Measurements from ENCODE around the gene TCEANC.

TCEANC gene

DNA sequence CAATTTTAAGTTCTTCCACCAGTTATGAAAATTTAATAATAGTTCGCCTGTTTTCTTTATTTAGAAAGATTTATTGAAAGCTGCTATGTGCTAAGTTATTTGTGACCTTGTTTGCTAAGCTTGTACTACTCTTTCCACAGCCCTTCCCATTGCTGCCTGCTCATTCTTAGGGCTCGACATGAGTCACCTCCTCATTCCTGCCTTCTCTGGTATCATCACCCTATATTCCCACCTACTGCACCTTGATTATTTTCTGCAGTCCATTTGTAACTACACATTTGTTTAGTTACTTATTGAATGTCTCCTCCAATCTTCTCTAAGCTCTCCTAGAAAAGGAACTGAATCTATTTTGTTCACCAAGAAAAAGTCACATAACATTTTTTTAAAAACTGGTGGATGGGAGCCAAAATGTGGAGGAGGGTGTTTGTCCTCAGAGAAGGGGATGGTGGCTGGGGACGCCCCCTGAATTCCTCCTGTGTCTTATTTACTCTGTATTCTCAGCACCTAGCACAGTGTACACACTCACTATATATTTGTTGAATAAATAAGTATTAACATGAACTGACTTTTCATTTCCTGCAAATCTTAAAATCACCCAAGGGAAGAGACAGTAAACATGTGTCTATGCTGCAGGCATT, 32.3 kb downstream of the TCEANC start:
- no peak overlapping the region for H3K4me3 ChIP-seq (ENCODE audit: low read length)
- TF ChIP-seq, protein P1, sequence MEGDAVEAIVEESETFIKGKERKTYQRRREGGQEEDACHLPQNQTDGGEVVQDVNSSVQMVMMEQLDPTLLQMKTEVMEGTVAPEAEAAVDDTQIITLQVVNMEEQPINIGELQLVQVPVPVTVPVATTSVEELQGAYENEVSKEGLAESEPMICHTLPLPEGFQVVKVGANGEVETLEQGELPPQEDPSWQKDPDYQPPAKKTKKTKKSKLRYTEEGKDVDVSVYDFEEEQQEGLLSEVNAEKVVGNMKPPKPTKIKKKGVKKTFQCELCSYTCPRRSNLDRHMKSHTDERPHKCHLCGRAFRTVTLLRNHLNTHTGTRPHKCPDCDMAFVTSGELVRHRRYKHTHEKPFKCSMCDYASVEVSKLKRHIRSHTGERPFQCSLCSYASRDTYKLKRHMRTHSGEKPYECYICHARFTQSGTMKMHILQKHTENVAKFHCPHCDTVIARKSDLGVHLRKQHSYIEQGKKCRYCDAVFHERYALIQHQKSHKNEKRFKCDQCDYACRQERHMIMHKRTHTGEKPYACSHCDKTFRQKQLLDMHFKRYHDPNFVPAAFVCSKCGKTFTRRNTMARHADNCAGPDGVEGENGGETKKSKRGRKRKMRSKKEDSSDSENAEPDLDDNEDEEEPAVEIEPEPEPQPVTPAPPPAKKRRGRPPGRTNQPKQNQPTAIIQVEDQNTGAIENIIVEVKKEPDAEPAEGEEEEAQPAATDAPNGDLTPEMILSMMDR (conservative IDR thresholded peaks at IDR 0.05; ENCODE audit: low read length): no peak
- no peak for DNase-seq (ENCODE audit: low read depth)

DNA sequence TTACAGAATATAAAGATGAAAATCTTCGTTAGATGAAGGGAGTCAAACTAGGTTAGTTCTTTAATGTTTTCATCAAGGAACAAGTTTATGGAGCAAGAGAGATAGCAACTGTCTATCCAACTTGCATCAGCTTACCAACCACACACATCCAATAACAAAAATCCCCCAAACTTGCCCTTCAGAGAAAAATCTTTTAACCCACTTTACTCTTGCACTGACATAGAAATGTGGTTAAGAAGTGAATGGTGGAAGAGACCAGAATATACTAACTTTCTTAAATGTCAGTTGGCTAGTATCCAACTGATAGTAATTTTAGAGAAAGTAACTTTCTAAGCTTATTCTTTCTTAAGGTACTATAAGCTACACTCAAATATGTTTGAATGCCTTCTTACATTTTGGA, 34.3 kb downstream of the TCEANC start:
- no peak overlapping the region for H3K4me3 ChIP-seq (ENCODE audit: low read length)
- TF ChIP-seq, protein P1 (conservative IDR thresholded peaks at IDR 0.05; ENCODE audit: low read length): no peak
- no peak for DNase-seq (ENCODE audit: low read depth)

DNA sequence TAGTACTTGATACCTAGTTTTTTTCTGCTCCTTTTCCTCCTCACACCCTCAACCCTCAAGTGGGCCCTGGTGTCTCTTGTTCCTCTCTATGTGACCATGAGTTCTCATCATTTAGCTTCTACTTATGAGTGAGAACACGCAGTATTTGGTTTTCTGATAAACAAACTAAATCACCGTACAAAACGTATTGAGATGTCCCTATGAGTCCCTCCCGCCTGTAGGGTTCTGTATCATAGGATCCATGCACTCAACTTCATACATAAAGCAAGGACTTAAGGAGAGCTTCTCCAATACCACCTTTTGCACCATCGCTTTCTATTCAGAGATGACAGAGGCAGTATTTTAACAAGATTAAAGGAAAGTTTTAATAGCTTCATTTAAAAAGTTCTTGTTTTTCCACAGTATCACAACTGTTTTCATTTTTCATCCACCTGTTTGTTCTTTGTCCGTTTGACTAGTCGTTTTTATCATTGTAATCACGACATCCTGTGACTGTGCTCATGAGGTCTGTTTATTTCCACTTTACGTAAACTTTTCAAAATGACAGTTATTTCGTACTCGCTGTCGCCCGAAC, 35.5 kb downstream of the TCEANC start:
- TF ChIP-seq, protein P1 (conservative IDR thresholded peaks at IDR 0.05; ENCODE audit: low read length): no peak
- no peak for DNase-seq (ENCODE audit: low read depth)
- peak overlapping the region; percentile 79 for H3K4me3 ChIP-seq (ENCODE audit: low read length)

DNA sequence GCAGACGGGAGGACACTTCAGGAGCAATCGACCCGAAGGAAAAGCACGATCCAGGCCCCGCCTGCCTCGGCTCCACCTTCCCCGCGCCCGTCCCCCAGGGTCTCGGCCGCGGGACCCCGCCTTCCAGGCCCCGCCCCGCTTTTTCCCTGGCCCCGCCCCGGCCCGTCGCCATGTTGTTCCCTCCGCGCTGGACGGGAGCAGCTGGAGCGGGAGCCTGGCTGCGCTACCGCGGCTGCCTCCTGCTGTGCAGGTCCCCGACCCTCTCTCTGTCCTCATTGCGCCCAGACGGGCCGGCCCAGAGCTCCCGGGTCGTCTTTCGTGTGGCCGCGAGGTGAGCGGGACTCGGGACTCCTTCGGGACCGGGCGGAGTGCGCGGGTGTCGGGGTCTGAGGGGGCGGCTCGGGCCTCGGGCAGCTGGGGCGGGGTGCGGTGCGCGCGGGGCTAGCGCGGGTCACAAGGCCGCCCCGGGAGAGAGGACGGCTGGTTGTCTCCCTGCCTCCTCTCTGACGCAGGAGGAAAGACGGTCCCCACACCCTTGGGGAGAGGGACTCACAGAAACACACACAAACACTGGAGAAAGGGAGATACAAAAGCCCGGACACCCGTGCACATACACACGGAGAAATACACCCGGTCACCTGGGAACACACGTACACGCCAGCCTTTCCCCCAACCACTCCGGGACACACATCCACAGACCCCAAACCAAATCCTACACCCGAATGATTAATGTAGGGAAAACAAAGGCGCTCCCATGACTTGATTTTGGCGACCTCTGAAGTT, 36.2 kb downstream of the TCEANC start, which contains the start of gene RAB9A:
Gene RAB9A, plus strand, starts transcription at position 171 of the 783 bp plus-strand sequence. CDS start 19,619 bp downstream, outside the sequence.
- H3K4me3 ChIP-seq (ENCODE audit: low read length): peak within 1 kb of the TSS; percentile 79
- TF ChIP-seq, protein P1 (conservative IDR thresholded peaks at IDR 0.05; ENCODE audit: low read length): no peak
- peak; percentile 62 for DNase-seq (ENCODE audit: low read depth)

DNA sequence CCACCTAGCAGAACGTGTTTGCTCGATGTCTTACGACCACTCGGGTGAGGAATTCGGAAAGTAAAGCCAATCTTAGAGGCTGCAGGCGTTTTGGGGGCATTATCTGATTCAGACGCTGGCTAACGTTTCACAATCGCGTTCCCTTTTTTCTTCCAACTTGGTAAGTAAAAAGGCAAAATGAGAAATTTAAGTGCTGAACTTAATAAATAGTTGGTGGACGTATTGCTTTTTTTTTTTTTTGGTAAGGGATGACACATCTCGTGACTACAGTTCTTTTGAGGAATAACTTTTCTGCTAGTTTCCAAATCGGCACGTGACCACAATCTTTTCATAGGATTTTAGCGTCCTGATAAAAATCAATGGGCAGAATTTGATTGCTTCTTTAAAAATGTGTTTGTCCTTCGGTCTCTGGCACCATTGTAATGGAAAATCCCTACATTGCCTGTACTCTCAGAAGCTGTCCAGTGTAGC, 36.8 kb downstream of the TCEANC start:
- TF ChIP-seq, protein P1 (conservative IDR thresholded peaks at IDR 0.05; ENCODE audit: low read length): no peak
- peak; percentile 15 for DNase-seq (ENCODE audit: low read depth)
- H3K4me3 ChIP-seq (ENCODE audit: low read length): peak overlapping the region; percentile 79

DNA sequence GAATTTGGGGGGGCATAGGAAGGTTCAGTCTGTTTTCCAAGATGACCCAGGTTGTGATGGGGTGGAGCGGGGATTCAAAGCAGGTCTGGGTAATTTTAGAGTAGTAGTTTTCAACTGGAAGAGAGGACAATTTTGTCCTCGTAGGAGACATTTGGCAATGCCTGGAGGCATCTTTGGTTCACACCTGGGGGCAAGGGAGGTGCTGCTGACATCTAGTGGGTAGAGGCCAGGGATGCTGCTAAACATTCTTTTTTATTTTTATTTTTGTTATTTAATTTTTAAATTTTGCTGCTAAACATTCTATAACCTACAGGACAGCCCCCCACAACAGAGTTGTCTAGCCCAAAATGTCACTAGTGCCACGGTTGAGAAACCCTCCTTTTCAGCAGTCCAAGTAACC, 37.9 kb downstream of the TCEANC start:
- H3K4me3 ChIP-seq (ENCODE audit: low read length): peak overlapping the region; percentile 79
- TF ChIP-seq, protein P1 (conservative IDR thresholded peaks at IDR 0.05; ENCODE audit: low read length): peak; percentile 26
- no peak for DNase-seq (ENCODE audit: low read depth)

Measured in AG10803 (cell line).